Kidney epithelial cell (primary cell): ENCODE results near the gene CARMIL1. TPM values are rescaled to one million over a fixed set of nuclear protein-coding genes. Genes with fewer than 3 reads are reported as not detected.

Source experiments
- DNase-seq: peaks from one replicate; pipeline ENCODE4 v3.0.0-alpha.2; 2010; ENCODE audit warnings: low read depth
- H3K27me3 ChIP-seq: 2 replicates; pipeline ENCODE4 v1.6.0; 2011; ENCODE audit warnings: low read length; ENCODE audit not compliant: control insufficient read depth, insufficient read depth
- H3K36me3 ChIP-seq: 2 replicates; pipeline ENCODE4 v1.5.1; 2011; ENCODE audit warnings: low read length; ENCODE audit not compliant: control insufficient read depth, insufficient read depth
- H3K4me3 ChIP-seq: 2 replicates; pipeline ENCODE4 v1.5.1; 2011; ENCODE audit warnings: low read depth, mild to moderate bottlenecking, control low read depth, low read length
- CTCF ChIP-seq: IDR thresholded peaks from 2 replicates; pipeline ENCODE4 v1.5.1; 2011; ENCODE audit warnings: mild to moderate bottlenecking, moderate library complexity, low read length, control low read depth, inconsistent platforms; ENCODE audit not compliant: insufficient read depth, poor library complexity, severe bottlenecking
- total RNA-seq: library from RNA; depleted of rRNA; stranded (reverse); fragments of >200 nt; gene quantifications from 2 replicates; pipeline ENCODE4 v1.2.3, GENCODE V29; 2015

Gene CARMIL1
- total RNA-seq, 1 donor from 2014 or later, result 14.7 TPM

GRCh38 chr6:25590986-25591385, 311.8 kb downstream of the CARMIL1 start:
- Histone ChIP-seq H3K4me3 (no peak overlapping the region), H3K27me3 (no peaks in the 10 kb centered on the region), H3K36me3 (no peaks in the 10 kb centered on the region)
- no peak for TF ChIP-seq CTCF
- no peak for DNase-seq

GRCh38 chr6:25596928-25597818, 318.0 kb downstream of the CARMIL1 start:
- Histone ChIP-seq H3K27me3 (no peaks in the 10 kb centered on the region), H3K4me3 (no peak overlapping the region), H3K36me3 (no peaks in the 10 kb centered on the region)
- TF ChIP-seq CTCF, result no peak
- no peak for DNase-seq

DNA sequence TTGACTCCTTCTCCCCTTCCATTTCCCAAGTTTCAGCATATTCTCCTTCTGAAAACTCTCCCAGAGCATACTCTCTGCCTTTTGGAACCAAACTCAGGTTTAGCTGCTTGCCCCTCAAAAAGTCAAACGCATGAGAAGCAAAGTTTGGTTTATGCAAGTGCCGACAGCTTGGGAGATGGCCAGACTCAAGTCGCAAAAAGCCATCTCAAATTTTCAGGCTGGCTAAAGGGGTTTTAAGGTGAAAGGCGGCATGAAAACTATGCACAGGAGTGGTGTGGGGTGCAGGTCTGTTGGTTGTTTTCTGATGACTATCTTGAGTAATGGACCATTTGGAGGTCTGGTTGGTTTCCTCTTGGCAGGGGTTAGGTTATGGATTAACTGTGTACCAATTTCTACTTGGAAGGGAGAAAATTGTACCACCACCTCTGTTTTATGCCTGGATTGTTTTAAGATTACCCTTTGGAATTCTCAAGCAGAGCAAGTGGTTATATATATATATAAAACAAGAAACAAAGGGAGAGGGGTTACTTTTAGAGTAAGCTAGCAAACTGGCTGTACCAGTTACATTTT, 320.4 kb downstream of the CARMIL1 start:
- Histone ChIP-seq H3K36me3 (no peaks in the 10 kb centered on the region), H3K4me3 (no peak overlapping the region), H3K27me3 (no peaks in the 10 kb centered on the region)
- TF ChIP-seq CTCF, result no peak
- no peak for DNase-seq

DNA sequence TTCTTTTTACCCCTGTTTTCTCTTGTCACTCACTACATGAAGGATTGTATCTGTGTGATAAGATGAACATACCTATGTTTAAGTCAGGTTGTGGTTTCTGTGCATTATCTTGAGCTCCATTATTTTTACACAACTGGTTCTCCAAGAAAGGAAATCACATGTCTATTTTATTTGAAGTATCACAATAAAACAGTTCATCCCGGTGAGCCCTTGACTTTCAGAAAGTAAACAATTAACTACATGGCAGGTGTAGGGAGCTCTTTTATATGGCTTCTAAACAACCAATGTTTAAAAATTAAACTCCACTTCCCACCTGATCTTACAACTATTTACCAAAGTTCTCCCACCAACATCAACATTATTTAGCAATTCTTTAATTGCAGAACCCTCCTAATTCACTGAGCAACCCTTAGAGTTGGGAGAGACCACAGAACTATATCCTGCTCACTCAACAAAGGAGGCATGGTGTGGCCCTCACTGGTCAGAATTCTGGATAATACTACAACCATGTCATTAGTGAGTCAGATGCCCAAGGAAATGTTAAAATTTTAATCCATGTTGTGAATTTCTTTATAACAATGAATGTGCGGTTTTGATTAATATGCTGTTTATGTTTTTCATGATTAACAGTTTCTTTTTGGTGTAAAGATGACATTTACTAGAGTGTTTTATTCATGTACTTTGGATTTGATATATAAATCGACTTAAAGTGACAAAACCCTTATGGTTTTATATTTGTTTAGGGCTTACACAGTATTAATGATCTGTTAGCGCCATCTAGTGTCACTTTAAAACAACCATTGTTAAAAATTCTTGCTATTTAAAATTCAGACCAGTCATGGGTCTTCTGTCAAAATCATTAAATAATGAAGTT, 322.9 kb downstream of the CARMIL1 start:
- H3K36me3 ChIP-seq, result no peaks in the 10 kb centered on the region
- no peaks in the 10 kb centered on the region for H3K27me3 ChIP-seq
- peak; percentile 18 for DNase-seq
- H3K4me3 ChIP-seq, result peak overlapping the region; percentile 12
- peak; percentile 23 for TF ChIP-seq CTCF

GRCh38 chr6:25602674-25602982, 323.5 kb downstream of the CARMIL1 start:
- Histone ChIP-seq H3K36me3 (no peaks in the 10 kb centered on the region), H3K27me3 (no peaks in the 10 kb centered on the region), H3K4me3 (no peak overlapping the region)
- no peak for TF ChIP-seq CTCF
- no peak for DNase-seq
